NCI-H128 (cell line): ENCODE measurements around the gene ZNF597.
A peak's percentile ranks its signal among the peaks of the same experiment; 100 is the strongest.

Source experiments
- DNase-seq: peaks from one replicate; lab custom pipeline; 2025; ENCODE audit not compliant: unreplicated experiment; lab: John Stamatoyannopoulos, UW

ZNF597 gene, protein sequence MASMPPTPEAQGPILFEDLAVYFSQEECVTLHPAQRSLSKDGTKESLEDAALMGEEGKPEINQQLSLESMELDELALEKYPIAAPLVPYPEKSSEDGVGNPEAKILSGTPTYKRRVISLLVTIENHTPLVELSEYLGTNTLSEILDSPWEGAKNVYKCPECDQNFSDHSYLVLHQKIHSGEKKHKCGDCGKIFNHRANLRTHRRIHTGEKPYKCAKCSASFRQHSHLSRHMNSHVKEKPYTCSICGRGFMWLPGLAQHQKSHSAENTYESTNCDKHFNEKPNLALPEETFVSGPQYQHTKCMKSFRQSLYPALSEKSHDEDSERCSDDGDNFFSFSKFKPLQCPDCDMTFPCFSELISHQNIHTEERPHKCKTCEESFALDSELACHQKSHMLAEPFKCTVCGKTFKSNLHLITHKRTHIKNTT

DNA sequence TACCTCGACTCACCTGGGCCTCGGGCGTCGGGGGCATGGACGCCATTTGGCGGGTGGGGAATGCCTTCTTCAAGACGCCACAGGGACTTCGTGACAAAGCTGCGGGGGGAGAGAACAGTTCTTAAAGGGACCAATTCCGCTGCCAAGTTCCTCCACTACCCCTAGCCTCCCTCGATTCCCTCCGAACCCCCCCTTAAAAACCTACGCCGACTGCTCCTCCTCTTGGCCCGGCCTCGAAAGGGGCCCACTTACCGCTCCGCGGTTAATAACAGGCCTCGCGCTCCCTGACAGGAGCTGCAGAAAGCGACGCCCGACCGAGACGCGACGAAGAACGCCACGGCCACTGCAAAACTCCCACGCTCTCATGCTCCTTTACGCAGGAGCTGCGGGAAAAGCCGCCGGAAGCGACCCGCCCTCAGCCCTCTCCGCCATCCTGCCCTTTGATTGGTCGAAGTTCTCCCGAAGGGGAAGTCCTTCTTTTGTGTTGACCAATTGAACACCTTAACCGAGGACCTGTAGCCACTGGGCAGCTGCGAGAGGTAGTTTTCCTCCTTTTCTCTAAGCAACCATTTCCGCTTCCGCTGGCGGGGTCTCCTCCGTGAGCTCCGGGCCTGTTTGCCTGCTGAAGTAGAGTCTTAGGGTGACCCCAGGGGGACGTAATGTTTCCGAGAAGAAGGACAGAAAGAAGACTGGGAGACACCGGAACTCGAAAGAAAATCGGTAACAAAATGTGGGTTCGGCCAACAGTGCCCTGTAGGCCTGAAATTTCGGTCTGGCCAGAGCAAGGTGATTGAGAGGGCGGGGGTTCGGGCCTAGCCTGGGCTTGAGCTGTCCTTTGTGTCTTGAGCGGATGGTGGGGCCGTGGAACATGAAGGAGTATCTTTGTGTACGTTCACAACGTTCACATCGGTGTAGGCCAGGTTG, at the start of gene ZNF597, which contains the start of gene NAA60:
Gene ZNF597, minus strand, starts transcription at position 397 of the 924 bp plus-strand sequence. Its CDS starts 351 bp downstream, at position 46.
Gene NAA60, plus strand, starts transcription at position 573 of the 924 bp plus-strand sequence. CDS start 32,548 bp downstream, outside the sequence.
- peak; percentile 79 for DNase-seq

DNA sequence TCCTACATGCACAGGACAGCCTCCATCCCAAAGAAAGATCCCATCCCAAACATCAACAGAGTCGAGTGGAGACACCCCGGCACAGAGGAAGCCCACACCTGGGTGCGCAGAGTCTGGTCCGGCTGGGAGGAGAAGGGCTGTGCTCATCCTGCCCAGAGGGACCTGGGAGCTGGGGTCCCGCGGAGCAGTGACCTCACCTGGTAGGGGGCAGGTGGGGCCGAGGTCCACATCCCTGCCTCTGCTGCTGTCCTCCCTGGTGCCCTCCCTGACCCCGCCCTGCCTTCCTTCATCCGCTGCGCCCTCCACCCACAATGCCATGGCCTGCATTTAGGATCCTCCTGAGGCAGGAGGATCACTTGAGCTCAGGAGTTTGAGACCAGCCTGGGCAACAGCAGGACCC, 49.1 kb upstream of the ZNF597 start:
- no peak for DNase-seq

DNA sequence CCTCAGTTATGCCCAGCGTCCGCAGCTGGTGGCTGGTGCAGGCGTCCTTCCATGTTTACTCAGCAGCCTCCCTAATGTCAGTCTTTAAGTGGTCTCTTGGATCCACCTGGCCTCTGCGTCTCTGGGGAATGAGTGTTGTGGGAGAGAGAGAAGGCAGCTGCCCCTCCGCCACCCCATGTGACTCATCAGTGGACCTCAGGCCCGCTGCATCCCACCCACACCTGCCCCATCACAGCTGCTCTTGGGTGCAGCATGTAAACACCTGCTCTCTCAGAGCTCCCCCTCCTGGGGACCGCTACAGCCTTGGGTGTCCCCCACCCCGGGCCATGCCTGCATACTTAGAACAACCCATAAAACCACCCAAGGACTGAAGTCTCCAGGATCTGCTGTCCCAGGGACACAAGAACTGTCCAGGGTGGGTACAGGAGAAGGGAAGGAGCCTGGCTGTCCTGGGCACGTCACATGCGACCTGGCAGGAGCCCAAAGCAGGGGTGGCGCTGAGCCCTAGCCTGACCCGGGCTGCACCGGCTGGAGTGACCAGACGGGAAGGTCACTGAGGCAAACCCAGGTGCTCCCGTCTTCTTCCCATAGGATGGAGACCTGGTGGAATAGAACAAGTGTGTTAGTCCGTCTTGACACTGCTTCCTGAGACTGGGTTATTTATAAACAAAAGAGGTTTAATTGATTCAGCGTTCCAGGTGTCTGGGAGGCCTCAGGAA, 47.8 kb upstream of the ZNF597 start:
- no peak for DNase-seq

DNA sequence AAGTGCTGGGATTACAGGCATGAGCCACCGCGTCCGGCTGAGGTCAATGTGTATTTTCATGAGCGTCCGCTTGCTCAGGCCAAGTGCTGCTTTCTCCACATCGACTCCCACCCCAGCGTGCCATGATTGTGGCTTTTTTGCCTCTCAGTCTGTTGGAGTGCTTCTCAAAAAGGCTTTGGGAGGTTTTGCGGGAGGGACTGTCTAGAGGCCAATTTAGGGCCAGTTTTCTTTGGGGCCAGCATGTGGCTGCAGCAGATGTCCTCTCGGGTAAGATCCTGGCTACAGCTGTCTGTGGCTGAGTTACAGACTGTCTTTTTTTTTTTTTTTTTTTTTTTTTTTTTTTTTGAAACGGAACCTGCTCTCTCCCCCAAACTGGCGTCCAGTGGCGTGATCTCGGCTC, 45.5 kb upstream of the ZNF597 start:
- no peak for DNase-seq

DNA sequence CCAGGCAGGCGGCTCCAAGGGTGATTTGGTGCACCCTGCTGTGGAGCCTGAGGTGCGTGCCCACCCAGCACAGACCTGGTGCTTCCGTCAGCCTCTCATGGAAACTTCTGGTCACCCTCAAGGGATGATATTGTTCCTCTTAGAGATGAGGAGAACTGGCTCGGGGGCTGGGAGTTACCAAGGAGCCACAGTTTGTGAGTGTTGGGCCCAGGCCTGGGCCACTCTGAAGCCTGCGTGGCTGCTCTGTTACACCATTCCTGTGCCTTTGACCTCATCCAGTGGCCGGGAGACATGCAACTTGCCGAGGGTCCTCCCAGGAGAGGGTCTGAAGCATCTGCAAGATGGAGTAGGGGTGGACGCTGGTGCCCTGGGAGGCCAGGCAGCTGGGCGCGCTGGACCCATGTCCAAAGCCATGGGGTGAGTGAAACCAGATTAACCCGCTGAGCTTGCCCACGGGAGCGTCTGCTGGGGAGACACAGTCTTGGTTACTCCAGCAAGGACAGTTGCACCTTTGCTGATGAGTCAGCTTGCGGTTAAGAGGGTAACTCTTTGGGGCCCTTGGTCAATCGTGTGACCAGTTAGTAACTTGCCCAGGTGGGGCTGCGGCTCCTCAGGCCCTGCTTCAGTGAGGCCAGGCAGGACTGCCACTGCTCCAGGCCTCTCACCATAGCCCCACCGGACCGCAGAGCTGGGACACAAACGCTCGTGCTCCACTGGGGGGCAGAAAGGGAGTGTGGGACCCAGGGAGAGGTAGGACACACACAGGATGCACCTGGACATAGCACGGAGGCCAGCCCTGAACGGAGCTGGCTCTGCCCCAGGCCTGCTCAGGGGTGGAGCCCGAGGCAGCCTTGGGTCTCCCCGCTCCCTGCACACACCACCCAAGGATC, 44.5 kb upstream of the ZNF597 start:
- no peak for DNase-seq

DNA sequence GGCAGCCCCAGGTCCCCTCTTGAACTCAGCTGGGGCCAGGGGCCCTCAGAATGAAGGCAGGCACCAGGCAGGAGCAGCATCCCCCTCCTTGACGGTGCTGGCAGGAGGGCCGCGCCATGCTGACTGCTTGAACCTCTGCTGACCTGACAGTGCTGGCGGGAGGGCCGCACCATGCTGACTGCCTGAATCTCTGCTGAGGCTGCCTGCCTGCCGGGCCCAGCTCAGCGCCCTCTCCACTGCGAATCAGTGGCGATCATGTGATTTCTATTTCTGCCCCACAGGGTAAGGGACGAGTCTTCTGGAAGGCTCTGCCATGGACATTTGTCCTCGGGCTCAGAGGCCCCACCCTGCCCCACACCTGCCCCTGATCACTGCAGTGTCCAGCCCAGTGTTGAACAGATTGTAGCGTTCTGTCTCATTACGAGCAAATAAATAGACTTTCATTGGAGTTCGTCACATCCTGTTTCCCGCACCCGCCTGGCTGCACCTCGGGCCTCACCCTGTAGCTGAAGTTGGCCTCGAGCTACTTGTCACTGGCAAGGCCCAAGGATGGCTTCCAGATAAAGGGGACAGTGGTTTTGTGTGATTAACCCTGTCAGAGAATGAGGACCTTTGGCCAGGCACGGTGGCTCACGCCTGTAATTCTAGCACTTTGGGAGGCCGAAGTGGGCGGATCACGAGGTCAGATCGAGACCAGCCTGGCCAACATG, 43.4 kb upstream of the ZNF597 start:
- DNase-seq = no peak

DNA sequence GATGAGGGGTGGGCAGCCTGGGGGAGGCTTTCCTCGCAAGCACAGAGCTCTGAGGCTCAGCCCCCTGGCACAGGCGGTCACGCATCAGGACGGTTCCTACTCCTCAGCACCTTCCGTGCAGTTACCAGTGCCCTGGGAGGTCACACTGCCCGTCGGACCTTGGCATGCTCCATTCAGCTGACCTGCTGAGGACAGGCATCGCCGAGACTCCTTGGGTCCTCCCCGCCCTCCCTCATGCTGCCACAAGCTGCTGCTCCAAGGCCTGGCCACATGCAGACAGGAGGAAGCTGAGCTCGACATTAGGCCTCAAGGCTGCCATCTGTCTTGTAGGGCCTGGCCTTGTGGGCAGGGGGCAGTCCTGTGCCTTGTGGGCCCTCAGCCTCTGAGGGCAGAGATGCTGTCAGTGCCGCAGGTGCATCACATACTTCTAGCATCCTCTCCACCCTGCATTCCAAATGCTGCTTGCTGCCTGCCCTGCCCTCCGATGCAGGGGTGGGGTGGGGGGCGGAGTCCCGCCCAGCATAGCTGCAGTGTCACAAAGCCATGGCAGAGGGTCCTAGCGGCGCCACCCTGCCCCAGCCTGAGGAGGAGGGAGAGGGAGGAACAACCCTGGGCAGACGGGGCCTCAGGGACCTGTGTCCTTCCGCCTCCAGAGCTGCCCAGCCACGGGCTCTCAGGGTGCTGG, 42.7 kb upstream of the ZNF597 start:
- no peak for DNase-seq

DNA sequence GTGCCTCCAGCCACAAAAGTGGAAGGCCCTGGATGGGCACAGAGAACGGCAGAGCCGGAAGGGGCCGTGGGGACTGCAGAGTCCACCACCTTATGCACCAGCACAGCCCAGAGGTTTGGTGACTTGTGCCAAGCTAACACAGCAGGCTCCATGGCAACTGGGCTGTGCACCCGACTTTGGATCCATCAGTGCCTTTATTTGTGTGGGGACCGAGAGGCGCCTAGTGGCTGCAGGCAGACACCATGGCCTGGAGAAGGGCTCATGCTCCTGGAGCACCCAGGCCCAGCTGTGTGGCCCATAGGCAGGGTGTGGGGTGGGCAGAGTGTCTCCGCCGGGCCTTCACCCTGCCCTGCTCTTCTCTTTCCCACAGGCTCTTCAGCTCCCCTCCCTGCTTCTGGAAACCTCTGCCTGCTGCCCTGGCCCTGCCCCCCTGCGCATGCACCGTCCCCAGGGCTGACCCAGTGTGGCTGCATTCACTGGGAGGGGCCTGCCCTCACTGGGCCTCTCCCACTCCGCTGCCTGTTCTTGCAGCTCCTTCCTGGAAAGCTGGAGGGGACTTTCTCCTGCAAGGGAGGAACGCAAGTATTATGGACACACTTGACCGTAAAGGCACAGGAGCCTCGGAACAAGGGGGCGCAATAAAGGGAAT, 41.9 kb upstream of the ZNF597 start:
- DNase-seq = no peak

DNA sequence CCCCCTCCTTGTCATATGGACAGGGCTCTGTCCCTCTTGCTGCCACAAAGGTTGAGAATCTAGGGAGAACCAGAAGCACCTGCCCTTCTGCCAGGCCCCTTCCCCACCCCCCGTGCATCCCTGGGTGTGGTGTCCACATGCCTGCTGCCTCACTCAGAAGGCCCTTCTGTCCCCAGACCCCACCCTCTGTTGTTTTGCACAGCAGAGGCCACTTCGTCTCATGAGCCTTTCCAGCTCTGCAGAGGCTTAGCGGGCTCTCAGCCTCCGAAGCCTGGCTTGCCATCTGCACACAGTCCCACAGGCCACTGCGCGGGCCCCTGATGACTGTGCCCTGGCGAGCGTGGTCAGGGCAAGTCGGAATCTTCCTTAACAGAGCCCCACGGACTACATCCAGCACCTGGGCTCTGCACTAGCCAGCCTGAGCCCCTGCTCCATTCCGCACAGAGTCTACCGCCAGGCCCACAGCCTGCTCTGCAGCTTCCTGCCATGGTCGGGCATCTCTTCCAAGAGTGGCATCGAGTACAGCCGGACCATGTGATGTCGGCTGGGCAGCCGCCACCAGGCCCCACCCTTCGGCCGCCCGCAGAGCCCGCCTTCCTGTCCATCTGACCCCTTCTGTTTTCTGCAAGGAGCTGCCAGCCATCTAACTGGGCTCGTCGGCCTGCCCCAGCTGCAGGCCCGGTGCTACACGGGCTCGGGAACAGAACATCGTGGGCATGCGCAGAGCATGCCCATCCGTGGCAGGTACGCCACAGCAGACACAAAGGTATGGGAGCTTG, 41.2 kb upstream of the ZNF597 start:
- no peak for DNase-seq

DNA sequence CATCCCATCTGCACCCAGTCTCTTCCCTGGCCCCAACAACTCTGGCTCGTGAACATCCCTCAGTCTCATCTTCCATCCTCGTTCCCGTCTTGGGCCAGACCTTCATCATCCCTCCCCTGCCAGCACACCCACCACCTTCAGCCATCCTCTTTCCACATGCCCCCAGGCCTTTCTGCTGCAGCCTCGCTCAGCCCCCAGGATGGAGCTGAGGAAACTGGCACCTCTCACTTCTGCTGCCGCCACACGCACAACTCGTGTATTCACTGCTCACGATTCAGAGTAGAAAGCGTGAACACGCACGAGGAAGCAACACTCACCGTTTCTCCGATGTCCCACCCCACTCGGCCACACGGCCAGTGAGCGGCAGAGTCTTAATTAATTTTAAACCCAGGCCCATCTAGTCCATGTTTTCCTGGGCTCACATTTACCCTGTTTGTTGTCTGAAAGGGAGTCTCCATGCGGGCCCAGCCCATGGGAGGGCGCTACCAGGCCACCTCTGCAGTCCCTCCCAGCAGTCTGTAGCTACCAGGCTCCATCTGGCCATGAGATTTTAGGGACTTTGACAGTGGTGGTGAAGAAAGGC, 39.4 kb upstream of the ZNF597 start:
- no peak for DNase-seq

DNA sequence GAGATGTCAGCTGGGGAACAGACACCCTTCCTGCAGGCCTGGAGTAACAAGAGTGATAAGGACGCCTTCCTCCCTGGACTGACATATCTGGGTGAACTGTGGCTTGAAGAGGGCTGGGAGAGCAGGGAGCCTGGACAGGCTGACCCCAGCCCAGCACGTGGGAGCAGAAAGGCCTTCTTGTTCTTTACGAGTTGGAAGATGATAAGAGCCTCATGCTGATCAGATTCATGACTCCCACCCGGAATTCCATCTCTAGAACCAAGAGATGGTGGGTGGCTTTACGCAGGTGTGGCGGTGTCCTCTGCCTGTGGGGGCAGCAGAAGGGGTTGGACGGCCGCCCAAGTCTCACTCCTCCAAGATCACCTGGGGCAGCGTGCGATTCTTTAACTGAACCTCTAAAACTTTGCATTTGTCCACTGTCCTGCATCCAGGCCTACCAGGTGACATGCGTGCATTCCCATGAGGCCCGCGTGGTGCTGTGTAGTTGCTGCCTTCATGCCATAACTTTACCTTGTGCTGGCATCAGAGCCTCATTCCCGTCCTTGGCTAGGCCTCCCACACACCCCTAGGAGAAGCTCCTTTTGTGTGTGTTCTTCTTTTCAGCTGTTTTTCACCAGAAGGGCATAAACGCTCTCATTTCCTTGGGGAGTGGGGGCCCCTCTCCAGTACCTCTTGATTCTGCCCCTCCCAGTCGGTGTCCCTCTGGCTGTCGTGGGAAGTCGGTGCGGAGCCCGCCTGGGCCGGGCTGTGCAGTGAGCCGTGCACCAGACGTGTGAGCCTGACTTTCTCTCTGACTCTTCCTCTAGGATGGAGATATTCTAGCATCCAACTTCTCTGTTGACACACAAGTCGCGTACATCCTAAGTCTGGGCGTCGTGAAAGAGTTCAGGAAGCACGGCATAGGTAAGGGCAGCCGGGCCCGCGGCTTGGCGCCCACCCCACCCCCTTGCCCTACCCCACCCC, 38.7 kb upstream of the ZNF597 start:
- no peak for DNase-seq

DNA sequence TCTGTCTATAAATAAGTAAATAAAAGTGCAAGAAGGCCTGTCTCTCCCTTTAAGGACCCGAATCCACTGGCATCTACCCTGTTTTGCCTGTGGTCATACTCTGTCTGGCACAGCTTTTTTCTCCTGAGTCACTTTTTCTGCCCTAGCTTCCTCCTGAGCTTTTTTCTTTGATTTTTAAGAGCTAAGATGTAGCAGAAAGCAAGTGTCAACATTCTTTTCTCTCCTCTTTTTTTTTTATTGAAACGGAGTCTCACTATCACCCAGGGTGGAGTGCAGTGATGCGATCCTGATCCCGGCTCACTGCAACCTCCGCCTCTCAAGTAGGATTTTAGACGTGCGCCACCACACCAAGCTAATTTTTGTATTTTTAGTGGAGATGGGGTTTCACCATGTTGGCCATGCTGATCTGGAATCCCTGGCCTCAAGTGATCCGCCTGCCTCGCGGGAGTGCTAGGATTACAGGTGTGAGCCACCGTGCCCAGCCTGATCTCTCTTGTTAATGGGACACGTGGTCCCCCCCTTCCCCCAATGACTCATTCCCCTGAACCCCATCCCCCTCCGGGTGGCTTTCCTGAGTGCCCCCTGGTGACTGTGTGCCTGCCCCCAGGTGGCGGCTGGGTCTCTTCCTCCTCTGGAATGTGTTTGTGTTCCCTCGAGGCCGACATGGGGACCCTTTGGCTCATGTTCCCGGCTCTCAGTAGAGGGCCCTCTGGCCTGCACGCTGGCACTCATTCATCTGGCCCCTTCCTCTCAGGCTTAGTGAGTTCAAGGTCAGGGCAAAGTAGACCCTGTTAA, 37.8 kb upstream of the ZNF597 start:
- no peak for DNase-seq

DNA sequence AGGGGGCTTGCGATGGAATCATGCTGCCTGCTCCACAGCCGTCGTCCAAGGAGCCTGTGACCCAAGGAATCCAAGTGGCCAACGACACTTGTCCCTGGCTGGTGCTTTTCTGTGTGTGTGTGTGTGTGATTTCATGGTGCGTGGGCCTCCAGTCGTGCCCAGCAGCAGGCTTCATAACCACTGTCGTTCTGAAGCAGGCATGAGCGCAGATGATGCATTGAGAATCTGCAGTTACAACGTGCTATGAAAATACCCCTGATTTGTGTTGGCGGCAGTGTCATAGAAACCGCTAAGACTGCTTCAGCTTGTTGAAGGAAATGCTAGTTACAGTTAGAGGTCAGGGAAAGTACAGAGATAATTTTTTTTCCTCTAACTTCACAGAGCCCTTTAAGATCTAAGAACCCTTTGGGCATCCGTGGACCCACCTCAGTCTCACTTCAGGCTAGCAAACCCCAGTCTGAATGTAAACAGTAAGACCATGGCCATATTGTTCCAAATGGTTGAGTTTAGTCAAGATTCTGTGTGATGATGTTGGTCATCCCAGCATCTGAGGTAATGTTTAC, 36.4 kb upstream of the ZNF597 start:
- DNase-seq = no peak

DNA sequence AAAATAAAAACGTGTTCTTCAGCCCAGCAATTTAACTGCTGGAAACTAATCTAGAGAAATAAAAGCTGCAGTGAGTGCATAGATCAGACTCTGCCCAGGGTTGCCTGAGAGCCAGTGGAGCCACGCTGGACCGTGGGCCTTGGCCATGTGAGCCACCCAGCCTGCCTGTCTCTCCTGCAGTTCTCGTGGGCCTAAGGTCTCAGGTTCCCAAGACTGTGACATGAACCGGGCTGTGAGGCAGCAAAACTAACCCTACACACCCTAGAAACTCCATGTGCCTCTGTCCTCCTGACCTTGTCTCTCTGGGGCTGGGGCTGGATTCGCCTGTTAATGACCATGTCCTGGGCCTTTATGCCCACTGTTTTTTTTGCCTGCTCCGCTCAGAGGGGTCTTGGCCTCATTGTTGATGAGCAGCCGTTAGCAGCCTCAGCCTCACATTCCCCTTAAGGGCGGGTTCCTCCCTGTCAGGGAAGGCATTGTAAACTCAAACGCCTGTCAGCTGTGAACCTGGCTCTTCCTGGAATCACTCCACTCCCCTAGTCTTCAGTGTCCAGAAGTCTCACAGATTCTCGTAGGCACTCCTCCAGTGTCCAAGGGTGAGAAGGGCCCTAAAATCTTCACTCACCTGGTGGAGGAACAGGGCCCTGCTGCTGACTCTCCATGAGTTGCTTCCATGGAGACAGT, 35.1 kb upstream of the ZNF597 start:
- no peak for DNase-seq

DNA sequence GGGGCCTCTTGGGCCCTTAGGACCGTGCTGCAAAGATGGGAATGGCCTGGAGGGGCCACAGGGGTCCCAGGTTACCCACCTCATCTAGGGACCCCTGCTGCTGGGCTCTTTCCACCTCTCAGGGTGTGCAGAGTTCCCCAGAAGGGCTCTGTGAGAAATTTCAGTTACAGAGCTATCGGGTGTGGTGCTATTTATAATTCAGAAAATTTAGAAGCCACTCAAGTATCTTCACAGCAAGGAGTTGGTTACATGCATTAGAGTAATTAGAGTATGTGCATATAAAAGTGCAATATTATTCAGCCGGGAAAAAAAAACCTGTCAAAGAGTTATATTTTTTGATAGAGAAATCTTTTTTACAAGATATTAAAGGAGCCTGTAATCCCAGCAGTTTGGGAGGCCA, 33.1 kb upstream of the ZNF597 start:
- no peak for DNase-seq
